CD14-positive monocyte (primary cell): ENCODE results near the gene TXNL1. TPM values are rescaled to one million over a fixed set of nuclear protein-coding genes. Genes with fewer than 3 reads are reported as not detected.
A peak's percentile ranks its signal among the peaks of the same experiment; 100 is the strongest.
"Not testable (repeated sequence)": the region's sequence is repeated elsewhere in the genome, so short reads cannot be mapped to it uniquely, and the experiment has no call there.

ENCODE experiments used
- DNase-seq, 3 donors: peaks; one replicate each; pipeline ENCODE4 v3.0.0-alpha.2; 2011 to 2022
- H2AFZ ChIP-seq: 2 replicates; pipeline ENCODE4 v1.6.0; 2012; ENCODE audit warnings: mild to moderate bottlenecking, low read depth, low read length, inconsistent platforms; ENCODE audit not compliant: insufficient read depth, poor library complexity, severe bottlenecking
- H3K27ac ChIP-seq, 2 donors: 1 replicate in 1 of 2; 2 replicates in 1 of 2; pipeline ENCODE4 v1.5.1; 2012 to 2013; ENCODE audit warnings: low read length in 2 of 2, control low read depth in 1 of 2, inconsistent platforms in 1 of 2, low read depth in 1 of 2, mild to moderate bottlenecking in 1 of 2
- H3K27me3 ChIP-seq, 2 donors: one replicate each; pipeline versions ENCODE4 v1.6.0 to v1.6.1; 2011 to 2013; ENCODE audit warnings: low read length in 2 of 2; ENCODE audit not compliant: control insufficient read depth in 2 of 2, insufficient read depth in 2 of 2
- H3K36me3 ChIP-seq, 2 donors: replicated peaks in 1 of 2; 1 replicate in 1 of 2; 2 replicates in 1 of 2; pipeline versions ENCODE4 v1.5.1 to v1.6.1; 2012 to 2013; ENCODE audit warnings: low read length in 2 of 2, control low read depth in 1 of 2, inconsistent platforms in 1 of 2, mild to moderate bottlenecking in 1 of 2; ENCODE audit not compliant: insufficient read depth in 2 of 2, control insufficient read depth in 1 of 2
- H3K4me1 ChIP-seq, 2 donors: 1 replicate in 1 of 2; 2 replicates in 1 of 2; pipeline versions ENCODE4 v1.5.1 to v1.6.1; 2012 to 2013; ENCODE audit warnings: low read length in 2 of 2, control low read depth in 1 of 2, inconsistent platforms in 1 of 2, mild to moderate bottlenecking in 1 of 2, moderate library complexity in 1 of 2; ENCODE audit not compliant: insufficient read depth in 2 of 2, control insufficient read depth in 1 of 2
- H3K4me2 ChIP-seq: replicated peaks from 2 replicates; pipeline ENCODE3; 2012; ENCODE audit warnings: low read length, moderate library complexity, mild to moderate bottlenecking; ENCODE audit not compliant: poor library complexity, severe bottlenecking; ENCODE audit errors: extremely low read depth
- H3K4me3 ChIP-seq, 3 experiments: fragments of 200-600 bp in 1 of 3; sonication (generic) in 1 of 3; replicated peaks in 1 of 3; 1 replicate in 2 of 3; 2 replicates in 1 of 3; pipeline ENCODE4 v1.5.1; 2011 to 2013; ENCODE audit warnings: low read length in 3 of 3, mild to moderate bottlenecking in 3 of 3, control low read depth in 2 of 3, low read depth in 2 of 3, inconsistent platforms in 1 of 3, moderate library complexity in 1 of 3
- H3K79me2 ChIP-seq: 2 replicates; pipeline ENCODE4 v1.6.0; 2012; ENCODE audit warnings: mild to moderate bottlenecking, control low read depth, inconsistent platforms, low read length, moderate library complexity; ENCODE audit not compliant: insufficient read depth
- H3K9ac ChIP-seq: 2 replicates; pipeline ENCODE4 v1.6.0; 2017; ENCODE audit warnings: low read length, mild to moderate bottlenecking; ENCODE audit not compliant: insufficient read depth, poor library complexity, severe bottlenecking
- H3K9me3 ChIP-seq, 2 donors: replicated peaks in 1 of 2; 1 replicate in 1 of 2; 2 replicates in 1 of 2; pipeline versions ENCODE4 v1.5.1 to v1.6.1; 2012 to 2013; ENCODE audit warnings: low read length in 2 of 2, control low read depth in 1 of 2; ENCODE audit not compliant: control insufficient read depth in 1 of 2, insufficient read depth in 1 of 2
- H4K20me1 ChIP-seq: 2 replicates; pipeline ENCODE4 v1.6.0; 2012; ENCODE audit warnings: mild to moderate bottlenecking, low read length, control low read depth, moderate library complexity; ENCODE audit not compliant: insufficient read depth
- H3K27ac Mint-ChIP-seq, 7 donors: one replicate each; pipeline ENCODE4 v1.8.0; 2020; ENCODE audit warnings: mild to moderate bottlenecking in 7 of 7, mixed read lengths in 7 of 7, moderate library complexity in 6 of 7, inconsistent platforms in 2 of 7
- H3K27me3 Mint-ChIP-seq, 3 donors: one replicate each; pipeline ENCODE4 v1.8.0; 2021 to 2022; ENCODE audit warnings: low read depth in 3 of 3, mild to moderate bottlenecking in 3 of 3, mixed read lengths in 3 of 3, moderate library complexity in 3 of 3, inconsistent platforms in 1 of 3
- H3K36me3 Mint-ChIP-seq, 2 donors: one replicate each; pipeline ENCODE4 v1.8.0; 2020; ENCODE audit warnings: mixed read lengths in 2 of 2, inconsistent platforms in 1 of 2, mild to moderate bottlenecking in 1 of 2
- H3K4me1 Mint-ChIP-seq: one replicate; pipeline ENCODE4 v1.8.0; 2020; ENCODE audit warnings: mild to moderate bottlenecking, mixed read lengths
- H3K4me3 Mint-ChIP-seq, 2 donors: one replicate each; pipeline ENCODE4 v1.8.0; 2020; ENCODE audit warnings: mild to moderate bottlenecking in 2 of 2, mixed read lengths in 2 of 2, moderate library complexity in 1 of 2
- H3K9me3 Mint-ChIP-seq, 7 donors: one replicate each; pipeline ENCODE4 v1.8.0; 2020 to 2022; ENCODE audit warnings: mixed read lengths in 7 of 7, mild to moderate bottlenecking in 6 of 7, moderate library complexity in 6 of 7, inconsistent platforms in 2 of 7
- WGBS: methylation state at CpG from one replicate; pipeline ENCODE4 v1.1.5; 2013; ENCODE audit warnings: missing lambda C conversion rate; ENCODE audit not compliant: insufficient coverage; 5-methylcytosine and 5-hydroxymethylcytosine counted together
- intact Hi-C, 2 donors: fragments of 100-400 bp; cut with micrococcal nuclease; formaldehyde crosslinking; loops; one replicate each; pipeline versions ENCODE4 v1.15.0 to v1.15.1; 2023
- polyA plus RNA-seq, 3 donors: library from polyadenylated mRNA; depleted of rRNA in 1 of 3; unstranded in 2 of 3; stranded (reverse) in 1 of 3; fragments of 300-500 nt in 2 of 3; fragments of >200 nt in 1 of 3; fragmentation: Illumina TruSeq in 2 of 3; gene quantifications; 1 replicate in 2 of 3; 2 replicates in 1 of 3; pipeline ENCODE4 v1.2.3, GENCODE V29; 2012 to 2021
- TF ChIP-seq, protein P1 (sequence below): fragments of 200-600 bp; IDR thresholded peaks from one replicate; pipeline ENCODE4 v1.8.0; 2022; ENCODE audit warnings: antibody characterized with exemption, mild to moderate bottlenecking

Gene TXNL1
- polyA plus RNA-seq, 3 donors: 22.3 to 80.4 (median 77.8) TPM

DNA sequence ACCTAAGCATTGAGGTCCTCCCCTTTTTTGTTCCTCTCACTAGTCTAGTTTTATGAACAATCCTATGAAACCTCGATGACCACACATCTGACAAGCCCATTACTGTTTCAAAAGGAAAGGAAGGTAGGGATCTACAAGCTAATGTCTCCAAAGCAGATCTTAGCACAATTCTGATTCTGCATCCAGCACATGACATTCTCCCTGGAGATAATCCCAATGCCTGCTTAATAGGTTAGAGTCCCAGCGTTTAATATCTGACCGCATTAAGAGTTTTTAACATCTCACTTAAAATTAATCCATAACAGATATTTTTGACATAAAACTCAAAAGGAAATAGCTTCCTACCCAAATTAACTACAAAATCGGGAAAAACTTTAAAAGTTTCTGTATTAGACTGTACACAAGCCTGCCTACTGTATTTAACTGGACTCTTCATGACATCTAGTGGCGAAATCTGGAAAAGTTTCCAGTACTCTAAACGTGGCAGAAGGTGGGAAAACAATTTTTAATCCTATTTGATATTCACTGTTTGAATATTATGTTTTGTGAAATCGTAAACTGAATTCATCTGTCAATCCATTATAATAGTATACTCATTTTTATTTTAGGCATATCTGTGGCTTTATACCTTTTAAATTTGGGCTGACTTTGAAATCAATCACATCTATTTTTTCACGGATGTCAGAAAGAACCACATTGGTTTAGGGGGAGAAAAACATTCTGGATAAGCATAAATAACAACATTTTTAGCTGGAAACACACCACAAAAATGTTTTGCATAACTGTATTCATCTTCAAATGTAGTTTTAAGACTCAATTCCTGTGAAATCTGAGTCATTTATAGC, 62.4 kb downstream of the TXNL1 start:
- WGBS: 100% methylated on average over 2 of the region's 8 CpGs
- H3K27ac ChIP-seq: no peak overlapping the region
- no peak overlapping the region for H3K4me3 Mint-ChIP-seq
- DNase-seq: peak; percentile 33 to 70 (median 54)
- no peaks in the 10 kb centered on the region for H3K9me3 ChIP-seq
- H3K9ac ChIP-seq: no peak overlapping the region
- H3K79me2 ChIP-seq: no peaks in the 10 kb centered on the region
- H3K4me2 ChIP-seq: no peak overlapping the region
- H3K9me3 Mint-ChIP-seq: peaks cover 0 to 5% (median 2%) of the 10 kb centered on the region in 7 donors
- TF ChIP-seq, protein P1, sequence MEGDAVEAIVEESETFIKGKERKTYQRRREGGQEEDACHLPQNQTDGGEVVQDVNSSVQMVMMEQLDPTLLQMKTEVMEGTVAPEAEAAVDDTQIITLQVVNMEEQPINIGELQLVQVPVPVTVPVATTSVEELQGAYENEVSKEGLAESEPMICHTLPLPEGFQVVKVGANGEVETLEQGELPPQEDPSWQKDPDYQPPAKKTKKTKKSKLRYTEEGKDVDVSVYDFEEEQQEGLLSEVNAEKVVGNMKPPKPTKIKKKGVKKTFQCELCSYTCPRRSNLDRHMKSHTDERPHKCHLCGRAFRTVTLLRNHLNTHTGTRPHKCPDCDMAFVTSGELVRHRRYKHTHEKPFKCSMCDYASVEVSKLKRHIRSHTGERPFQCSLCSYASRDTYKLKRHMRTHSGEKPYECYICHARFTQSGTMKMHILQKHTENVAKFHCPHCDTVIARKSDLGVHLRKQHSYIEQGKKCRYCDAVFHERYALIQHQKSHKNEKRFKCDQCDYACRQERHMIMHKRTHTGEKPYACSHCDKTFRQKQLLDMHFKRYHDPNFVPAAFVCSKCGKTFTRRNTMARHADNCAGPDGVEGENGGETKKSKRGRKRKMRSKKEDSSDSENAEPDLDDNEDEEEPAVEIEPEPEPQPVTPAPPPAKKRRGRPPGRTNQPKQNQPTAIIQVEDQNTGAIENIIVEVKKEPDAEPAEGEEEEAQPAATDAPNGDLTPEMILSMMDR: peak; percentile 88
- H3K27me3 ChIP-seq: no peaks in the 10 kb centered on the region
- intact Hi-C loops: loop anchor here (5.0 to 10.0 kb wide), 2 partner anchors 801 to 1159 kb away; no protein-coding TSS in a partner anchor
- peaks cover 36% of the 10 kb centered on the region for H3K4me1 Mint-ChIP-seq
- peaks cover 18 to 24% of the 10 kb centered on the region in 2 donors for H3K4me1 ChIP-seq
- H3K27ac Mint-ChIP-seq: no peak overlapping the region
- no peak overlapping the region for H3K4me3 ChIP-seq
- H4K20me1 ChIP-seq: no peaks in the 10 kb centered on the region
- peak overlapping the region; percentile 31 for H2AFZ ChIP-seq
- H3K27me3 Mint-ChIP-seq: peaks cover 0 to 2% (median 0%) of the 10 kb centered on the region in 3 donors
- H3K36me3 ChIP-seq: no peaks in the 10 kb centered on the region
- H3K36me3 Mint-ChIP-seq: no peaks in the 10 kb centered on the region

- Histone ChIP-seq H3K27ac (no peak overlapping the region), H3K9ac (no peak overlapping the region), H3K4me3 (no peak overlapping the region), H2AFZ (peak overlapping the region; percentile 31), H3K4me2 (no peak overlapping the region), H3K4me1 (peaks cover 28 to 30% of the 10 kb centered on the region in 2 donors), H3K9me3 (no peaks in the 10 kb centered on the region), H4K20me1 (no peaks in the 10 kb centered on the region), H3K27me3 (no peaks in the 10 kb centered on the region), H3K79me2 (no peaks in the 10 kb centered on the region), H3K36me3 (no peaks in the 10 kb centered on the region)
- WGBS: 78% methylated on average over 2 of the region's 3 CpGs
- intact Hi-C loops: loop anchor here (5.0 to 10.0 kb wide), 3 partner anchors 800 to 1343 kb away; no protein-coding TSS in a partner anchor
- no peaks in the 10 kb centered on the region for H3K36me3 Mint-ChIP-seq
- H3K27me3 Mint-ChIP-seq: peaks cover 0 to 2% (median 0%) of the 10 kb centered on the region in 3 donors
- no peak overlapping the region for H3K4me3 Mint-ChIP-seq
- no peak for DNase-seq
- TF ChIP-seq, protein P1: no peak
- H3K4me1 Mint-ChIP-seq: peaks cover 41% of the 10 kb centered on the region
- H3K27ac Mint-ChIP-seq: peak overlapping the region in 2 of 7 donors; percentile 50 to 55
- H3K9me3 Mint-ChIP-seq: peaks cover 0 to 5% (median 0%) of the 10 kb centered on the region in 7 donors
Measured at GRCh38 chr18:56574861-56575260, 63.5 kb downstream of the TXNL1 start.

DNA sequence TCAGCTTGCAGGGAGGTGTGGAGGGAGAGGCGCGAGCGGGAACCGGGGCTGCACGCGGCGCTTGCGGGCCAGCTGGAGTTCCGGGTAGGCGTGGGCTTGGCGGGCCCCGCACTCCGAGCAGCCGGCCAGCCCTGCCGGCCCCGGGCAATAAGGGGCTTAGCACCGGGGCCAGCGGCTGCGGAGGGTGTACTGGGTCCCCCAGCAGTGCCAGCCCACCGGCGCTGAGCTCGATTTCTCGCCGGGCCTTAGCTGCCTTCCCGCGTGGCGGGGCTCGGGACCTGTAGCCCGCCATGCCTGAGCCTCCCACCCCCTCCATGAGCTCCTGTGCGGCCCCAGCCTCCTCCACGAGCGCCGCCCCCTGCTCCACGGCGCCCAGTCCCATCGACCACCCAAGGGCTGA, 66.1 kb downstream of the TXNL1 start:
- 100% methylated on average over 21 of the region's 36 CpGs for WGBS
- H3K4me2 ChIP-seq, H3K4me3 Mint-ChIP-seq, H3K27me3 Mint-ChIP-seq, H3K36me3 ChIP-seq, H3K27ac Mint-ChIP-seq, H3K9me3 ChIP-seq, H3K79me2 ChIP-seq, H4K20me1 ChIP-seq, H3K9me3 Mint-ChIP-seq, DNase-seq, H3K36me3 Mint-ChIP-seq, H3K9ac ChIP-seq, H3K4me3 ChIP-seq, H2AFZ ChIP-seq, H3K27ac ChIP-seq, H3K27me3 ChIP-seq: not testable (repeated sequence)
- intact Hi-C loops: loop anchor here (5.0 to 10.0 kb wide), 2 partner anchors 797 to 1340 kb away; no protein-coding TSS in a partner anchor
- peaks cover 46% of the 10 kb centered on the region for H3K4me1 Mint-ChIP-seq
- H3K4me1 ChIP-seq: peaks cover 41 to 44% of the 10 kb centered on the region in 2 donors
